Smooth muscle cell (in vitro differentiated cells): ENCODE results near the gene PODN. TPM values are rescaled to one million over a fixed set of nuclear protein-coding genes. Genes with fewer than 3 reads are reported as not detected.

Experiments used
- DNase-seq: peaks from one replicate; lab custom pipeline; 2025; ENCODE audit not compliant: unreplicated experiment; lab: John Stamatoyannopoulos, UW
- H2AFZ ChIP-seq: fragments of 200-600 bp; sonication (generic); 2 replicates; pipeline ENCODE4 v1.6.0; 2016; ENCODE audit warnings: antibody characterized with exemption, low read depth, mild to moderate bottlenecking
- H3F3A ChIP-seq: fragments of 200-600 bp; sonication (generic); 2 replicates; pipeline ENCODE4 v1.6.0; 2017; ENCODE audit warnings: antibody characterized with exemption, low read depth
- H3K27ac ChIP-seq: fragments of 200-600 bp; sonication (generic); 2 replicates; pipeline ENCODE4 v1.5.1; 2016; ENCODE audit warnings: low read depth, mild to moderate bottlenecking
- H3K27me3 ChIP-seq: fragments of 200-600 bp; sonication (generic); 2 replicates; pipeline ENCODE4 v1.6.1; 2016; ENCODE audit warnings: low read depth, mild to moderate bottlenecking
- H3K36me3 ChIP-seq: fragments of 200-600 bp; sonication (generic); 2 replicates; pipeline ENCODE4 v1.5.1; 2016; ENCODE audit warnings: low read depth
- H3K4me1 ChIP-seq: fragments of 200-600 bp; sonication (generic); 2 replicates; pipeline ENCODE4 v1.5.1; 2016; ENCODE audit warnings: low read depth
- H3K4me2 ChIP-seq: fragments of 200-600 bp; sonication (generic); 2 replicates; pipeline ENCODE4 v1.6.0; 2016; ENCODE audit warnings: mild to moderate bottlenecking
- H3K4me3 ChIP-seq: fragments of 200-600 bp; sonication (generic); 2 replicates; pipeline ENCODE4 v1.5.1; 2016; ENCODE audit warnings: mild to moderate bottlenecking
- H3K79me2 ChIP-seq: fragments of 200-600 bp; sonication (generic); 2 replicates; pipeline ENCODE4 v1.6.0; 2016; ENCODE audit warnings: low read depth, mild to moderate bottlenecking
- H3K9ac ChIP-seq: fragments of 200-600 bp; sonication (generic); 2 replicates; pipeline ENCODE4 v1.6.0; 2016; ENCODE audit warnings: low read depth
- H3K9me3 ChIP-seq: fragments of 200-600 bp; sonication (generic); replicated peaks from 2 replicates; pipeline ENCODE4 v1.5.1; 2016; ENCODE audit warnings: low read depth
- H4K20me1 ChIP-seq: fragments of 200-600 bp; sonication (generic); 2 replicates; pipeline ENCODE4 v1.6.0; 2016; ENCODE audit warnings: low read depth
- CTCF ChIP-seq: fragments of 200-600 bp; sonication (generic); IDR thresholded peaks from 2 replicates; pipeline ENCODE4 v1.5.1; 2017; ENCODE audit warnings: borderline replicate concordance, mild to moderate bottlenecking, antibody characterized with exemption; ENCODE audit not compliant: insufficient read depth, poor library complexity, severe bottlenecking
- WGBS: methylation state at CpG from one replicate; pipeline ENCODE4 v1.1.7; 2016; ENCODE audit warnings: low lambda C conversion rate; 5-methylcytosine and 5-hydroxymethylcytosine counted together
- polyA plus RNA-seq: library from polyadenylated mRNA; unstranded; fragments of >200 nt; fragmentation: Nextera tagmentation; extraction: Ambion mirVana; gene quantifications from 2 replicates; pipeline ENCODE4 v1.2.1, GENCODE V29; 2016
- total RNA-seq: library from RNA; depleted of rRNA; stranded (reverse); fragments of >200 nt; gene quantifications from 2 replicates; pipeline ENCODE4 v1.2.3, GENCODE V29; 2014

PODN gene
- total and polyA plus RNA-seq, 2 experiments from 2014 or later, result 0.27 to 0.45 TPM

GRCh38 chr1:53114581-53115400 lies 52.8 kb downstream of the PODN start:
- Histone ChIP-seq H3K9ac (no peak overlapping the region), H3K27me3 (peaks cover 21% of the 10 kb centered on the region), H2AFZ (no peak overlapping the region), H3F3A (no peaks in the 10 kb centered on the region), H4K20me1 (no peaks in the 10 kb centered on the region), H3K36me3 (no peaks in the 10 kb centered on the region), H3K4me2 (no peak overlapping the region), H3K4me1 (peaks cover 12% of the 10 kb centered on the region), H3K4me3 (no peak overlapping the region), H3K27ac (no peak overlapping the region), H3K79me2 (no peaks in the 10 kb centered on the region), H3K9me3 (peaks cover 4% of the 10 kb centered on the region)
- WGBS, result 95% methylated on average over 22 of the region's 24 CpGs
- TF ChIP-seq CTCF, result no peak
- no peak for DNase-seq

- no peaks in the 10 kb centered on the region for H3K36me3 ChIP-seq
- no peaks in the 10 kb centered on the region for H3K79me2 ChIP-seq
- no peak overlapping the region for H3K27ac ChIP-seq
- H3K9me3 ChIP-seq, result peaks cover 4% of the 10 kb centered on the region
- H3K4me2 ChIP-seq, result no peak overlapping the region
- H3F3A ChIP-seq, result no peaks in the 10 kb centered on the region
- WGBS, result 27% methylated on average over 20 of the region's 20 CpGs
- peaks cover 10% of the 10 kb centered on the region for H3K4me1 ChIP-seq
- no peak for TF ChIP-seq CTCF
- H2AFZ ChIP-seq, result no peak overlapping the region
- H3K27me3 ChIP-seq, result peaks cover 21% of the 10 kb centered on the region
- no peaks in the 10 kb centered on the region for H4K20me1 ChIP-seq
- no peak overlapping the region for H3K9ac ChIP-seq
- H3K4me3 ChIP-seq, result no peak overlapping the region
- DNase-seq, result peak; percentile 17
Measured at GRCh38 chr1:53115403-53116306, 53.6 kb downstream of the PODN start.

- DNase-seq, result no peak
- WGBS, result 56% methylated on average over 8 of the region's 9 CpGs
- no peaks in the 10 kb centered on the region for H4K20me1 ChIP-seq
- no peaks in the 10 kb centered on the region for H3F3A ChIP-seq
- no peak overlapping the region for H3K9ac ChIP-seq
- no peaks in the 10 kb centered on the region for H3K36me3 ChIP-seq
- peaks cover 10% of the 10 kb centered on the region for H3K4me1 ChIP-seq
- H3K9me3 ChIP-seq, result peaks cover 4% of the 10 kb centered on the region
- no peak overlapping the region for H3K4me3 ChIP-seq
- no peak overlapping the region for H3K27ac ChIP-seq
- no peak for TF ChIP-seq CTCF
- no peak overlapping the region for H2AFZ ChIP-seq
- H3K79me2 ChIP-seq, result no peaks in the 10 kb centered on the region
- peaks cover 21% of the 10 kb centered on the region for H3K27me3 ChIP-seq
- no peak overlapping the region for H3K4me2 ChIP-seq
Measured at GRCh38 chr1:53116307-53116810, 54.3 kb downstream of the PODN start.
